Liver (tissue), 9 donors: ENCODE data around the gene C2CD2. TPM values are rescaled to one million over a fixed set of nuclear protein-coding genes. Genes with fewer than 3 reads are reported as not detected.
"Not testable (repeated sequence)": the region's sequence is repeated elsewhere in the genome, so short reads cannot be mapped to it uniquely, and the experiment has no call there.

Experiments
- DNase-seq: peaks from one replicate; pipeline ENCODE4 v3.0.0-alpha.2; 2017; ENCODE audit warnings: low spot score
- H3K27ac ChIP-seq, 2 donors: one replicate each; pipeline ENCODE4 v1.7.0; 2013; ENCODE audit warnings: inconsistent platforms in 2 of 2, low read length in 2 of 2, control low read depth in 1 of 2, low read depth in 1 of 2, mild to moderate bottlenecking in 1 of 2
- H3K27me3 ChIP-seq, 4 donors: one replicate each; pipeline versions ENCODE4 v1.6.1 to v1.7.0; 2013; ENCODE audit warnings: low read length in 3 of 4, inconsistent platforms in 1 of 4, mild to moderate bottlenecking in 1 of 4, moderate library complexity in 1 of 4; ENCODE audit not compliant: control insufficient read depth in 4 of 4, insufficient read depth in 4 of 4
- H3K36me3 ChIP-seq, 4 donors: one replicate each; pipeline versions ENCODE4 v1.6.1 to v1.7.0; 2013; ENCODE audit warnings: low read length in 3 of 4, mild to moderate bottlenecking in 3 of 4, low read depth in 1 of 4, moderate library complexity in 1 of 4; ENCODE audit not compliant: control insufficient read depth in 4 of 4, insufficient read depth in 3 of 4
- H3K4me1 ChIP-seq, 4 donors: one replicate each; pipeline versions ENCODE4 v1.6.1 to v1.7.0; 2013; ENCODE audit warnings: low read length in 3 of 4, mild to moderate bottlenecking in 3 of 4, moderate library complexity in 1 of 4; ENCODE audit not compliant: control insufficient read depth in 4 of 4, insufficient read depth in 4 of 4
- H3K4me3 ChIP-seq, 3 donors: one replicate each; pipeline versions ENCODE4 v1.6.1 to v1.7.0; 2013; ENCODE audit warnings: low read length in 3 of 3, control low read depth in 1 of 3, low read depth in 1 of 3, mild to moderate bottlenecking in 1 of 3
- H3K9ac ChIP-seq, 2 donors: one replicate each; pipeline ENCODE4 v1.7.0; 2013; ENCODE audit warnings: low read length in 2 of 2, mild to moderate bottlenecking in 2 of 2, moderate library complexity in 2 of 2, control low read depth in 1 of 2, low read depth in 1 of 2
- H3K9me3 ChIP-seq, 4 donors: one replicate each; pipeline versions ENCODE4 v1.6.1 to v1.7.0; 2013; ENCODE audit warnings: low read length in 3 of 4; ENCODE audit not compliant: control insufficient read depth in 4 of 4
- ATF3 ChIP-seq: IDR thresholded peaks from 2 replicates; pipeline ENCODE4 v1.6.1; 2016; ENCODE audit warnings: antibody characterized with exemption
- CTCF ChIP-seq: fragments of 150-350 bp; IDR thresholded peaks from 2 replicates; pipeline ENCODE4 v1.5.1; 2017; ENCODE audit warnings: improper control_type of control experiment, low read depth, low read length; ENCODE audit not compliant: missing input control
- EGR1 ChIP-seq, 2 donors: IDR thresholded peaks; 2 replicates each; pipeline ENCODE4 v1.6.1; 2016 to 2018; ENCODE audit warnings: antibody characterized with exemption in 2 of 2, low read depth in 2 of 2
- FOXA1 ChIP-seq: IDR thresholded peaks from 2 replicates; pipeline ENCODE4 v1.6.1; 2016; ENCODE audit warnings: antibody characterized with exemption
- FOXA2 ChIP-seq: IDR thresholded peaks from 2 replicates; pipeline ENCODE4 v1.6.1; 2016; ENCODE audit warnings: antibody characterized with exemption
- GABPA ChIP-seq, 2 donors: IDR thresholded peaks in 1 of 2; conservative IDR thresholded peaks in 1 of 2; 2 replicates each; pipeline ENCODE4 v1.6.1; 2016; ENCODE audit warnings: antibody characterized with exemption in 2 of 2, mild to moderate bottlenecking in 1 of 2, moderate library complexity in 1 of 2
- HNF4A ChIP-seq, 2 donors: conservative IDR thresholded peaks; 2 replicates each; pipeline ENCODE4 v1.6.1; 2016; ENCODE audit warnings: antibody characterized with exemption in 2 of 2, mild to moderate bottlenecking in 2 of 2
- HNF4G ChIP-seq: IDR thresholded peaks from 2 replicates; pipeline ENCODE4 v1.6.1; 2016; ENCODE audit warnings: antibody characterized with exemption
- JUND ChIP-seq, 2 donors: IDR thresholded peaks; 2 replicates each; pipeline ENCODE4 v1.6.1; 2016; ENCODE audit warnings: antibody characterized with exemption in 2 of 2
- MAX ChIP-seq: IDR thresholded peaks from 2 replicates; pipeline ENCODE4 v1.6.1; 2016; ENCODE audit warnings: antibody characterized with exemption
- NR2F2 ChIP-seq: IDR thresholded peaks from 2 replicates; pipeline ENCODE4 v1.6.1; 2016; ENCODE audit warnings: antibody characterized with exemption
- RAD21 ChIP-seq, 2 donors: IDR thresholded peaks; 2 replicates each; pipeline ENCODE4 v1.6.1; 2016; ENCODE audit warnings: antibody characterized with exemption in 2 of 2, mild to moderate bottlenecking in 2 of 2
- REST ChIP-seq: IDR thresholded peaks from 2 replicates; pipeline ENCODE4 v1.6.1; 2016; ENCODE audit warnings: antibody characterized with exemption, mild to moderate bottlenecking
- SP1 ChIP-seq: IDR thresholded peaks from 2 replicates; pipeline ENCODE4 v1.6.1; 2018; ENCODE audit warnings: antibody characterized with exemption, mild to moderate bottlenecking
- YY1 ChIP-seq: IDR thresholded peaks from 2 replicates; pipeline ENCODE4 v1.6.1; 2016; ENCODE audit warnings: antibody characterized with exemption, mild to moderate bottlenecking
- WGBS: extraction: QIAGEN DNeasy Blood & Tissue Kit; methylation state at CpG from one replicate; pipeline ENCODE4 v1.1.7; 2013; 5-methylcytosine and 5-hydroxymethylcytosine counted together
- polyA plus RNA-seq, 2 donors: library from polyadenylated mRNA; stranded (reverse) in 1 of 2; unstranded in 1 of 2; fragments of 200-250 nt in 1 of 2; fragments of >200 nt in 1 of 2; fragmentation: Nextera tagmentation in 1 of 2; extraction: Ambion mirVana in 1 of 2; gene quantifications; one replicate each; pipeline versions ENCODE4 v1.2.1 to v1.2.3, GENCODE V29; 2013 to 2015
- total RNA-seq, 2 donors: library from RNA; depleted of rRNA; stranded (reverse); fragments of >200 nt; gene quantifications; one replicate each; pipeline ENCODE4 v1.2.3, GENCODE V29; 2014
- donor health status: healthy.
- donor health status: healthy.
- donor health status: healthy.
- donor health status: healthy.
- donor health status: healthy.

The C2CD2 gene
- total and polyA plus RNA-seq, 4 donors, result 2.9 to 17.9 (median 6.0) TPM

- no peaks in the 10 kb centered on the region for H3K9me3 ChIP-seq
- peaks cover 13 to 51% (median 33%) of the 10 kb centered on the region in 4 donors for H3K36me3 ChIP-seq
- WGBS, result 98% methylated on average over 3 of the region's 3 CpGs
Observed at GRCh38 chr21:41995577-41995976, 41.8 kb upstream of the C2CD2 start.

GRCh38 chr21:41994613-41995012, 40.8 kb upstream of the C2CD2 start:
- H3K27me3 ChIP-seq, H3K9me3 ChIP-seq, DNase-seq, H3K9ac ChIP-seq, H3K4me1 ChIP-seq, H3K27ac ChIP-seq, H3K4me3 ChIP-seq: not testable (repeated sequence)
- peaks cover 13 to 44% (median 30%) of the 10 kb centered on the region in 4 donors for H3K36me3 ChIP-seq
- 93% methylated on average over 5 of the region's 5 CpGs for WGBS

More at GRCh38 chr21:41995577-41995976, 41.8 kb upstream of the C2CD2 start:
- DNase-seq, result no peak
- TF ChIP-seq HNF4G (no peak), MAX (no peak), RAD21 (IDR thresholded peaks at IDR 0.05) (no peak), HNF4A (conservative IDR thresholded peaks at IDR 0.05) (no peak), REST (no peak), EGR1 (IDR thresholded peaks at IDR 0.05; ENCODE audit: low read depth in 2 of 2) (no peak), CTCF (no peak), SP1 (no peak), NR2F2 (no peak), FOXA2 (no peak), YY1 (no peak)
- no peaks in the 10 kb centered on the region for H3K4me1 ChIP-seq
- H3K27me3 ChIP-seq, result no peaks in the 10 kb centered on the region
- no peak overlapping the region for H3K9ac ChIP-seq
- H3K4me3 ChIP-seq, result no peak overlapping the region
- no peak overlapping the region for H3K27ac ChIP-seq

- Histone ChIP-seq H3K4me3 (no peak overlapping the region), H3K4me1 (no peaks in the 10 kb centered on the region), H3K27me3 (no peaks in the 10 kb centered on the region), H3K9ac (no peak overlapping the region), H3K27ac (no peak overlapping the region), H3K9me3 (no peaks in the 10 kb centered on the region), H3K36me3 (peaks cover 13 to 44% (median 30%) of the 10 kb centered on the region in 4 donors)
- no peak for DNase-seq
- WGBS, result 94% methylated on average over 6 of the region's 6 CpGs
- TF ChIP-seq NR2F2 (no peak), REST (no peak), YY1 (no peak), CTCF (no peak), ATF3 (no peak), FOXA1 (no peak), JUND (IDR thresholded peaks at IDR 0.05) (no peak), RAD21 (IDR thresholded peaks at IDR 0.05) (no peak), MAX (no peak), FOXA2 (no peak), EGR1 (IDR thresholded peaks at IDR 0.05; ENCODE audit: low read depth in 2 of 2) (no peak), GABPA (IDR thresholded peaks at IDR 0.05 in 1 of 2, conservative IDR thresholded peaks at IDR 0.05 in 1 of 2) (no peak), HNF4A (conservative IDR thresholded peaks at IDR 0.05) (no peak)
Observed at GRCh38 chr21:41993744-41994143, 39.9 kb upstream of the C2CD2 start.
